Fibroblast of the conjunctiva (primary cell): ENCODE data around the gene TNS3.

Experiments used
- DNase-seq: peaks from one replicate; pipeline ENCODE4 v3.0.0-alpha.2; 2010; ENCODE audit warnings: low read depth

The TNS3 gene

DNA sequence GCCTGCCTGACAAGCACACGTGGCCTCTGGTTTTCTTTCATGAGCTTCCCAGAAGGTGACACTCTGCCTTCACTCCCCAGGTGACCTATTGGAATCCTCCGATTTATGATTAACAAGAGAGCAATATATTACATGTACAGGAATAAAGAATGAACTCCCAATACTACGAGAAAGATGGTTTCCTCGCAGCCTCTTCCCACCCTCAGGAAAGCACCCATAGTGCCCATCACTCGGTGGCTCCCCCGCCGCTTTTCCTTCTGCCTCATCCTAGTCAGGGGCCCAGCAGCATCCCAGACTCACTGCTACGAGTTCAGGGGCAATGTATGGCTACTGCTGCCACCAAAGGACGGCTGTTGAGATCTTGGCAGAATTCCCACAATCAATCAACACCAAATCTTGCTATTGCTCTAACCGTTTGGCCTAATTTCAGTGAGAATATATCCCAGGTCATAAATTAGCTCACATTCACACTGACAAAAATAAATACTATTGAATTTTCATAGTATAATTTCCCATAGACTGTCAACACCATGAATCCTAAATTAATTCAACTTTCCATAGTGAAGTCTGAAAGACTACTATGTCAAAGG, 196.3 kb downstream of the TNS3 start:
- DNase-seq: no peak

DNA sequence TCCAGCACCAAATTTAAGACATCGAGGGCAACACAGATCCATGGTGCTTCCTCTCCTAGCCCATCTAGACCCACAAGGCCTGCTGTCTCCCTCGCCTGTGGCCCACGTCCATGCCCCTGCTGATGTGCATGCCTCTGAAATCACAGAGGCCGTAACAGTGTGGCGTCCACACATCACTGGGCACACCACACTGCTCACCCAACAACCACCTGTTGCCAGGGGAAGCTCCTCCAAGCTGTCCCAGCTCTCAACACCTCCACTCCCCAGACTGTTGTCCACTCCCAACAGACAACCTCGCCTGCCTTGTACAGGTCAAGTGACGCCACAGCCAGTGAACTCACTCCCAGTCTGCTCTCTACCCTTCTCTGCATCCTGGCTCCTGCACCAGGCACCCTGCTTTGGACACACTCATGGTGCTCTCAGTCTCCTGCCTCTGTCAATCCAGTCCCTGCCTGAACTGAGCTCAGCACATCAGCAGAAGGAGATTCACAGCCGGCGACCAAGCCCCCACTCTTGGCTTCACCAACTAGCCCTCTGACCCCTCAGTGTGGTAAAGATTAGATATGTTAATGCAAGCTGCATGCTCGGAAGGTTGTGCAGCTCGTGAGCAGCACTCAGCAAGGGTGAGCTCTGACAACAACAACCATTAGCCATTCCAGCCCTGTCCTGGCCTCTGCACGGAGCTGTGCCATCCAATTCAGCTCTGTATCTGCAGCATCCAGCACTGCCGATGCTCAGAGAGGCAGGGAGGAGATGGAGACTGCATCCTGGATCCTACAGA, 197.0 kb downstream of the TNS3 start:
- no peak for DNase-seq

DNA sequence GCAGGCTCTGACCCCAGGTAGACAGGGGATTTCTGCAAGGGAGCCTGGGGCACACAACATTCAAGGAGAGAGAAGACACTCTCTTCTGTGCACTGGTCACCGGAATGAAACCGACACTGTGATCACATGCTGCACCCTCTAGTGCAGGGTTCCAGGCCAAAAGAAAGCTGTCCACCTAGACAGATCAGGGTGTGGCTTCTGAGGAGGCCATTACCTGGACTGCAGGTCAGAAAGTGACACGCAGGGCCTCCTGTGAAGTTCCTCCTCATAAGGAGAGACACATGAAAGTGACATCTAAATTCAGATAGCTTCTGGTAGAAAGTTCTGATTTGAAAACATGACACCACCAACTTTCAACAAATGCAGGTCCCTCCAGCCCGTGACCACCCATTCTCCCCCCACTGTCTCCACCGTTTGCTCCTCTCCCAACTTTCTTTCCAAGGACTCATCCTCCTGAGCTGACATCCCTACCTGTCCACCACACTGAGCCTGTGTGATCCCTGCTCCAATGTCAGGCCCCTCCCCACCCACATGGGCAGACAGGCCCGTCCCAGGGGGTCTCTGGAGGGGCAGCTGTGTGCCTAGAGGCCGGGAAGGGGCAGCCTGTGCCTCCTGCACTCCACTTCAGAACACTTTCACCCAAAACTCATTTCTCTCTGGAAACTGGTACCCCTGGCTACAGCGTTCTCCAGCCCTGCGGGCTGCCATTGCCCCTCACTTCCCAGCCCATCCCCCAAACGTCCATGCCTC, 198.0 kb downstream of the TNS3 start:
- no peak for DNase-seq

DNA sequence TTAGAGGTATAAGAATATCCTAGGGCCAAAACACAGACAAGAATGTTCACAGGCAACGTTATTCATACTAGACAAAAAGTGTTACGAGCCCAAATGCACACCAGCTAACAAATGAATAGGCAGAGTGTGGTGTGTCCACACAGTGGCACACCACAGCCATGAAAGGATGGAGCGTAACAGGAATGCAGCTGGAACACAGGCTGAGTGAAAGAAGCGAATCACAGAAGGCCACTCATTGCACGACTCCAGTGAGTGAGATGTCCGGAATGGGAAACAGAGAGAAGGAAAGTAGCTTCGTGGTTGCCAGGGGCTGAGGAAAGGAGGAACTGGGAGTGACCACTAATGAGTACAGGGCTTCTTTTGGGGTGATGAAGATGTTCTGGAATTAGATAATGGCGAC, 198.8 kb downstream of the TNS3 start:
- DNase-seq: no peak

DNA sequence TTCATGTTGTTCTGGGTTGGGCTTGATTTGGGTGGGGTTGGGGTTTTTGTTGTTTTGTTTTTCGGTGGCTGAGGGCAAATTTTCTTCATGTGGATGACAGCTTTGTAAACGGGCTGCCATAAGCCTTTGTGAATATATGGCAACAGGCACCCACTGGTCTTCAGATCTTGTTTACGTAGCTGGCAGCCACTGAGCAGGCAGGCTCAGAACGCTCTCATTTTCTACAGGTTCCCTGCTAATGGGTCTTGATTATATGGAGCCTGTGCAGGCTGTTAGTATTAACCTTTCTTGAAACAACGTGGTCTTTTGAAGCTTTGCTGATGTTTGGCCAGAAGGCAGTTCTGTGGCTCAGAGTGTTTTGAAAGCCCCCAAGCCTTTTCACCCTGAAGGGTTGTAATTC, 199.7 kb downstream of the TNS3 start:
- DNase-seq: no peak

DNA sequence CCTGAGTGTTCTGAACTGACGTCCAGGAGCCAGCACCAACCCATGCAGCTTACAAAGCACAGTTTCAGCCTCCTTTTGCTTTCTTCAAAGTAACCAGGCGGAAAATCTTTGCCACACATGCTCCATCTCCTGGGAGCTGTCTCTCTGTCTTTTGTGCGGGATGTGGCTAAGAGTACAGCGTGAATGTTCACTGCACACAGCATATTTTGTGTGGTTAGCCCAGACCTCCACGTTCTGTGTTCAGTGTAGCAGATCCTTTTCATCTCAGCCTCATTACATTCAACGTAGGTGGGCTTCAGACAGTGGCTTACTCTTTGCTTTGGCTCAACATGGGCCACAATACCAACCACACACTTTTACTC, 200.8 kb downstream of the TNS3 start:
- DNase-seq: no peak

DNA sequence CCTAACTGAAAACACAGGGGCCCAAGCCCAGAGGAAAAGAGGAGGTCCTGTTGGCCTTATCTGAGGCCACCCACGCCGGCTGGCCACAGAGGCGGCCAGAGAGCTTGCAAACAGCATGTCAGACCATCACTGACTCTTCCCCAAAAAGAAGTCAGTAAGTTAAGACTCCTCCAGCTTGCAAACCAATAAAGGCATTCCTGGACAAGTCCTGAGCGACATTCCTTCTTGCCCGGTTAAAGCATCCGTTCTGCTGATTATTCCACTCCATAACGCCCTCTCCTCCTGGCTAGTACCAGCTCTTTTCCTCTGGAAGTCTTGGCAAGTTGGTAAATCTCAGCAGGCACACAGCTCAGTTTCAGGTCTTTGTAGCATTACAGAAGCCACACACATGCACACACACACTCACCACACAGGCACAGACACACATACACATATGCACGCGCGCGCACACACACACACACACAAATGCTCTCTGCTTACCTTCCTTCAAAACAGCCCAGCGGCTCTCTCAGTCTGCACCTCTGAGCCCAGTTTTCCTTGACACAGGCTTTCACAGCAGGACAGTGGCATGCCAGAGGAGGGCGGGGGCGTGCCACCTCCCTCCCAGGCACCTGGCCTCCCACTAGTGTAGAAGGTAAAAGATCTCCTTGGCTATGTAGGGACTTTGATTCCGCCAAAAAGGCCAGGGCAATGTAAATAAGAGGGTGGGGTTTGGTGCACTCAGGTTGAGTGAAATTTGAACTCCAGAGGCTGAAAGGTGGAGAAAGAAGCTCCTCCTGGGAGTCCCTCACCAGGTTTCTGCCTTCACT, 201.4 kb downstream of the TNS3 start:
- DNase-seq: no peak

DNA sequence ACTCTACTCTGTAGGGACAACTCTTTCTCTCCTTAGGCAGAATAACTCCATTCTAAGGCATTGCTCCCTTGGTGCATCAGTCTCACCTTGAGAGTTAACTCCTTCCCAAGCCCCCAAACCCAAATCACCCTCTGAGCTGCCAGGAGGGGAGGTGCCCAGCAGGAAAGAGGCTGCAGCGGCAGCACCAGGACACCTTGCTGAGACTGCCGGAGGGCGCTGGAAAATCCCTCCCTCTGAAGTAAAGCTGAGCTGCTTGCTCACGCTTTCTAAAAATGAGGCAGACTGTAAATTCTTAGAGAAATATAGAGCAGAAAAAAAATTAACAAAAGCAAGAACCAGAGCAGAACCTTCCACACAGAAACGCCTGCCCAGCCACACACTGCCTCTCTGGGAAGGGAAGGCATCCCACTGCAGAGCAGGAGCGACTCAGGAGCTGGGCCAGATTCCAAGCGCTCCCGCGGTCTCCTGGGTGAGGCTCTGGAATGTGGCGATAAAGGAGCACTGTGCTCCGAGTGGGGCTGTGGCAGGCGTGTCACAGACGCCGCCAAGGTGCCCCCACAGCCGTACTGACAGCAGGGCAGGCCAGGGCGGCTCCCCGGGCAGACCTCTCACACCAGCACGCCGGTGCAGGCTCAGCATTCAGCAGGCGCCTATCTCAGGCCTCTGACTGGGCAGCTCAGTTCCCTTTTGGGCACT, 202.1 kb downstream of the TNS3 start:
- DNase-seq: no peak

DNA sequence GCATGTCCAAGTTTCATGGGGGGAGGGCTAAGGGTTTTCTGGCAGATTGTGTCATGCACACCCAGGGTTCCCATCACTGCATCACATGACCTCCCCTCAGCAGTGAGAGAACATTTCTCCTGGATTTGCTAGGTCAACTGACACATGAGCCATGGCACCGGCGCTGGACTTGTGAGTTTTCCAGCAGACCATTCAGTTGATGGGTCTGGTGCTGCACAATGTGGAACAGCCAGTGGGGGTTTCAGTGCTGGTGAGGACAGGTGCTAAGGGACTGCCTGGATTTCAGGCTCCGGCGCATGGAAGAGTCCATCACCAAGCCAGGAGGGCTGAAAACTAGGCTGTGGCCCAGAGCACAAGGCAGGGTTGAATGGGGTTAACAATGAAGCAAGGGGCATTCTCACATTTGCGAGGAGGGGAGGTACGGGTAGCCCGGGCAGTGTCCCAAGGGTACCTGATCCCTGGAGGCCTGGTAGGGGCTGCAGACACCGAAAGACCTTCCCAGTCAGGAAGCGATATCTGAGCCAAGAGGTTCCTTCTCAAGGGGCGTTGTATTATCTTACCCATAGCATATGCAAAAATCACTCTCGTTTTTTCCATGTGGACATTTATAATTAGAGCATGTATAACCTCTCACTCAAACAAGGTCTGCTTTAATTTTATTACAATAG, 203.0 kb downstream of the TNS3 start:
- DNase-seq: no peak

DNA sequence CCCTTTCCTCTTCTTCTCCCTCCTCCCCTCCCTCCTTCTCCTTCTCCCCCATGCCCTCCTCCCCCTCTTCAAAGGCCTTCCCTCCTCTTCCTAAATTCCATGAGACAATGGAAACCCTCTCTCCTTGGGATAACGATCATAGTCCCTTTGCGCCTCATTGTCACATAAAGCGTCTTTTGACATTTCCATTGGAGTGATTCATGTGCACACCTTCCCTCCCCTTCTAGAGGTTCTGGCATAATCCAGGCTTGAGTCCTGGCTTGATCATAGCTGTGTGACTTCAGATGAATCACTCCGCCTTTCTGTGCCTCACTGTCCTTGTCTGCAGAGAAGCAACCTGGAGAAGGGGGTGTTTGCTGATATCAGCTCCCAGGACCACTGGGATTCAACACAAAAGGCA, 204.2 kb downstream of the TNS3 start:
- no peak for DNase-seq

DNA sequence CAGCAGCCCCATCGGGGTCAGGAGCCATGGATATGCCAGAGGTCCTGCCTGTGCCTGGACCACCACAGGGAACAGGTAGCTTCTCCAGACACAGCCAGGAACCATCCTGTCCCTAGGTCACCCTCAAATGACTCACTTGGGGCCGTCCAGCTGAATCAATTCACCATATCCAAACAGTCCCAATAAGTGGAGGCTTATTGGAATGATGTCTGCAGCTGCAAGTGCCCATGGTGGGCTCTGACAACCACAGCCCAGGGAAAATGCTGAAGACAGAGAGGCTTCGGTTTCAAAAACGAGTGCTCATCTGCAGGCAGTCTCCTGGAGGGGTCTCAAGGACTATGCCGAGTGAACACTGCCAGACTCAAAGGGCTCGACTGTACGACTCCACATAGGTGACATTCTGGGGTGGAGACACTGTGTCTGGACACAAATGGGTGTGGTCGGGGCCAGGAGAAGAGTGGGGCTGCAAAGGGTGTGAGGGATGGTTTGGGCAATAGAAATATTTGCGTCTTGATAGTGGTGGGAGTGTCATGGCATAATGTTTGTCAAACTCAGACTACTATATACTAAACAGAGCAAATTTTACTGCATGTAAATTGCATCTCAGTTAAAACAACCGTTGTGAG, 204.8 kb downstream of the TNS3 start:
- no peak for DNase-seq

DNA sequence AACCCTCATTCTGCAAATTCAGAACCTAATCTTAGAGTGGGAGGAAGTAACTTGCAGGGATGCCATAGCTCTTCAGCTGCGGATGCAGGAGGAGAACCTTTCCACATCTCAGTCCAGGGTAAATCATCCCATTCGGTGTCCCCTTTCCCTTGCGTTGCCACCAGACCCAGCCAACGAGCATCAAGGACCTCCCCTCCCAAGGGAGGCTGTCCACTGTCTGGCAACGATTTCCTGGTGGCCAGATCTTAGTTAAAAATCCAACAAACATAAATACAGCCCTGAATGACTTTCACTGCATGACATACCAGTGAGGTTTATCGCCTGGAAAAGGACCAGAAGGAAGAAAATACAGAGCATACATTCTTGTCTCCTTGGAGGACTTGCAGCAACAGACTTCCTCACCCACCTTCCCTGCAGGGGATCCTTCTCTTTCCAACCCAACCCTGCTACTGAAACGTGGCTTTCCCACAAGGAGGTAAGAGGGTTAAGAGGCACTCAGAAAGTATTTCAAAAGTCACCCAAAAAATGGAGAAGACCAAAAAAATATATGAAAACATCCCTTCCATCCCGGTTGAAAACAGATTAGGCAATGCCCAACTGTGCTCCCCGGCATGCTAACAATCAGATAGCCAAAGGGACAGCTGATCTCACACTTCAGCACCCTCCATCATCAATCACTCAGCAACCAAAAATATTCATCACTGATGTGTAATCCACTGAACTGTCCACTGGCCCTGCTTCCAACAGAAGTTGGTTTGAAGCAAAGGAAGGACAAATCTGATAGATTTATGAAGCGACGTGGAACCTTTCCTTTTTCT, 206.6 kb downstream of the TNS3 start:
- DNase-seq: no peak

DNA sequence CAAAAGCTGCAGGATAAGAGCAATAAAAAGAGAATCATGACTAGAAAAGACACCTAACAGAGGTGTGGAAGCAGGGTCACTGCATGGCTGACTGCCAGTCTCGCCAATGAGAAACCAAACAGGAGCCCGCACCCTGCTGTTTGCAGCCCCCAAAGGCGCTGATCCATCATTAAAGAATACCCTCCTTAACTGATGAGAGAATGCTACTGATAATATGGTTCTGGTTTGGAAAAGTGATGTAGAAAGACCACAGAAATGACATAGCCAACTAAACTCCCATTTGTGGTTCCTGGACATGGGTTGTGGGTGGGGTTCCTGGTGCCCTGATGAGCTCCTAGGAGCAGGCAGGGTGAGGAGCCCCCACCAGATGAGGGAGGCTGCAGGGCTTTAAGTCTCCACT, 207.4 kb downstream of the TNS3 start:
- no peak for DNase-seq

DNA sequence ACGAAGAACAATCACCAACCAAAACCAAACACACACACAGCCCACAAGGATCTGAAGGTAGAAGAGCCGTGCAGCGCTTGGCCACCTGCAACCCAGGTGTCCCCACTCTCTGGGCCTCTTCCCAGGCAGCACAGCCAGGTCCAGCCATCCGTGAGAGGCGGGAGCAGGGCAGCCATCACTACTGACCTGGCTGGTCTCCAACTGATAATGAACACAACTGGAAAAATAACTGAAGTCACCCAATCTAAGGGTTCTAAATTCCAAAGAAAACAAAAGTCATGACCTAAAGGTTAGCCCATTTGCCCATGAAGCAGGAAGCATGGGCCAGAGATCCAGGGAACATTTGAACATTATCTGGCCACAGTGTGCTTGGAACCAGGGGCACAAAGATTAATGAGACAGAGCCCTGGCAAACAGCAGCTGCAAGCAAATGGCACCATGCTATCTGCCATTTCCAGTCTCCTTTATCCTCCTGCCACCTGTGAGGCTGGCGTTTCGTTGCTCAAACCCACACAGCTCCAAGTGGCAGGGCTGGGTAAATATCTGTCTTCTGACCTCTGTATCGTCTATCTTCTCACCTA, 207.9 kb downstream of the TNS3 start:
- DNase-seq: no peak

DNA sequence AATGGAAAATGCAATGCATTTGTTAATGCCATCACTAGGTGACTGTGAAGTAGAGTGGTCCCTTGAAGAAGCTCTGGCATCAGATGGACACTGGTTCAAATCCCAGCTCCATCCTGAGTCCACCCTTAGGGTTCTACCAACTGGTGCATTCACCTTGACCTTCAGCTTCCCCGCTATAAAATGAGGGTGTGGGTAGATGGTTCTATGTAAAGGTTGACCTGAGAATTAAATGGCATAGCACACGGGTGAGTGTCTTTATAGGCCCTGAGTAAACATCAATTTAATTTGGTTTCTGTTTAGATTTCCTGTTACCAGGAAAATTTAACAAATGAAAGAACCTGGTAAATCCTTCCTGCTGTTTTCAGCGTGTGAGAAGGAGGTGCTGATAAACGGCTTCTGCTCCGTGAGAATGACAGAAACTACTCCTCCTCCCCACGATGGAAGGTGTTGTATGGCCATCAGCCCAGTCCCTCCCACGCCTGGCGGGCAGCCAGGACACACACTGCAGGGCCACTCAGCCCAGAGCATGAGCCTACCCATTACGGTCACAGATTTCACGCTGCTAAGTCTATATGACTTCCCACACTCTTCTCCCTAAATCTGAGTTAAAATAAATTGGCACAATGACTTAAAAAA, 210.1 kb downstream of the TNS3 start:
- no peak for DNase-seq

DNA sequence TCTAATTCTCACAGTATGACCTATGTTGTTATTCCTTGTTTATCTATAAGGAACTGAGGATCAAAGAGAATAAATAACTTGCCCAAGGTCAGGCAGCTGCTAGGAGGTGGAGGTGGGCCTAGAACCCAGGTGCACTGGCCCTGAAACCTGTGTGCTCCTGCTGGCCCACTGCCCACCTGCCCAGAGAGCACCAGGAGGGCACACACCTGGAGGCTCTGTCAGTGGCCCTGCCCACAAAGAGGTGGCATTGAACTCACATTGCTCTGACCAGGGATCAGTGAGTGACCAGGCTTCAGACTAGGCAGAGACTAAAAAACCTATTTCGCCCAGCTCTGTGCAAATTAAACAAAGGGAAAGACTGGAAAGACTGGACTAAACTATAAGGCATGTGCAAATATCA, 210.6 kb downstream of the TNS3 start:
- DNase-seq: no peak

DNA sequence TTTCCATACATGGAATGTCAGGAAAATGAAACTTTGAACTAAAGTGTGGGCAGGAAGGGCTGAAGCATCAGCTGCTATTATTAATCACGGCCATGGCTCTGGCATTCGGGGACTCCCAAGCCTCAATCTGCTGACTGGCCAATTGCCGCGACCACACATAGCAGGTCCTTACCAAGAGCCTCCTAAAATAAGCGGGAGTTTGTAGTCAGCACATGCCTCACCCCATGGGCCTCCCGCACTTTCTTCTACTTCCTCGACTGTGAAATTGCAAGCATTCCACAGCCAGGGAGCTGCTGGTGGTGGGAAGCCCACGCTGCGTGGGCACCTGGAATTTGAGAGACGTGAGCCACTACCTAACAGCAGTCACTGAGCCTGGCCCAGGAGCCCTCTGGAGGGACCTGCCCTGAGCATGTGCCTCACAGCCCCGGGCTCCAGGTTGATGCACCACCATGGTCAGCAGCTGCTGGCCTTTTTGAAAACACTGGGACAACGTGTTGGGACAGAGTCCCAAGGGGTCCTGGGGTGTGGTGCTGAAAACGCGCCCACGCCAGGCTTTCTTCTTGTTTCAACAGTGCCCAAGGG, 211.4 kb downstream of the TNS3 start:
- DNase-seq: no peak

DNA sequence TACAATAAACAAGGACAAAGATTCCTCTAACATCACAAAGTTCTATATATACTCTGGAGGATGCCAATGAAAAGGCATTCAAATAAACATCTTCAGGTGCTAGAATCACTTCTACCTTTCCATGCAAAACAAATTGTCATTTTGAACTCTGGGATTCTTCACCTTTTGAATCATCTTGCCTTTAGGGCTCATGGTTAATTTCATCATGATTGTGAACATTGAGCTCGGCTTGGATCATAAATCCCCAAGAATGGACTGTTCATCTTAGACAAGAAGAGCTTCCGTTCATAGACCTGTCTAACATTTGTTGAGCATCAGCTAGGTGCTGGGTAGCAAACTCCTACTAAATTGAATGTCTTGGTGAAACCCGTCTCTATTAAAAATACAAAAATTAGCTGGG, 212.2 kb downstream of the TNS3 start:
- DNase-seq: no peak
